Measurements from ENCODE around the gene EXO5.

EXO5 gene, protein sequence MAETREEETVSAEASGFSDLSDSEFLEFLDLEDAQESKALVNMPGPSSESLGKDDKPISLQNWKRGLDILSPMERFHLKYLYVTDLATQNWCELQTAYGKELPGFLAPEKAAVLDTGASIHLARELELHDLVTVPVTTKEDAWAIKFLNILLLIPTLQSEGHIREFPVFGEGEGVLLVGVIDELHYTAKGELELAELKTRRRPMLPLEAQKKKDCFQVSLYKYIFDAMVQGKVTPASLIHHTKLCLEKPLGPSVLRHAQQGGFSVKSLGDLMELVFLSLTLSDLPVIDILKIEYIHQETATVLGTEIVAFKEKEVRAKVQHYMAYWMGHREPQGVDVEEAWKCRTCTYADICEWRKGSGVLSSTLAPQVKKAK

DNA sequence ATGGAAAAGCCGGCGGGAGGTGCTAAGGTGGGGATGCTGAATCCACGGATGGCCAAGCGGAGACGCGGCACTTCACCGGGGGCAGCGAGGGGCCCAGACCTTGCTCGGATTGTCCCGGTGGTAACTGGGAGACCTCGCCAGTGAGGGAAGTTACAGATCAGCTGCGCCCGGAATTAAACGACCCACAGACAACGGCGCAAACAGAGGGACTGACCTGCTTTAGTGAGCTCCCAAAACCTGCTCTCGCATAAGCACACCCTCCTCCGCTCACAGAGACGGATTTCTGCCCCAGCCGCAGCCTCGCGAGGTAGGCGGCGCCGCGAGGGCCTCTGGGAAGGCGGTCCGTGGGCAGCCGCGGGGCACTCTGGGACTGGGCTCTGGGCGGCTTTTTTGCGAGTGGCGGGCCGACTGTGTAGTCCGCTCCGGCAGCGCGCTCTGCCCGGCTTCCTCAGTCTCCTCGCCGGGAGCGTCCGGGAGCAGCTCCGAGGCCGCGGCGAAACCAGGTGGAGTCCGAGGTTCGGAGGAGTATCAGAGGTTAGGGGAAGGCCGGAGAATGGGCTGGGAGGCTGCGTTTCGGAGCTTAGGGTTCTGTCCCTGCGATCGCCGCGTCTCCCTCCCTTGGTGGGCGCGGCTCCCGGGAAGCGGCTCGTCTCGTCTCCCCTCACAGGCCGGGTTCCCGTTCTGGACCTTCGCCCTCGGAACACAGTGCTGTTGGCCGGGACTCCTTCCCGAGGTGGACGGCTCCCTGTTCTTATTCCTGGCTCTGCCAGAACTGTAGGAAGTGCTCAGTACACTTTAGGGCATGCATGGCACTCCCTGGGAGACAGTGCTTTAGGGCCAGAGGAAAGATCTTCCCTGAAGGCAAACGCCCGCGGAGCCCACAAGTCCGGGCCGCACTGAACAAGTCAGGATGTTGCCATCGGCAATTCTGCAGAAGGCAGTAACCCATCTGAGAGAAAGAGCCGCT is at the start of gene EXO5:
EXO5 (plus strand) TSS at position 393 of the 967 bp plus-strand sequence. CDS start 5,778 bp downstream, outside the sequence.
- TF ChIP-seq, protein P1, sequence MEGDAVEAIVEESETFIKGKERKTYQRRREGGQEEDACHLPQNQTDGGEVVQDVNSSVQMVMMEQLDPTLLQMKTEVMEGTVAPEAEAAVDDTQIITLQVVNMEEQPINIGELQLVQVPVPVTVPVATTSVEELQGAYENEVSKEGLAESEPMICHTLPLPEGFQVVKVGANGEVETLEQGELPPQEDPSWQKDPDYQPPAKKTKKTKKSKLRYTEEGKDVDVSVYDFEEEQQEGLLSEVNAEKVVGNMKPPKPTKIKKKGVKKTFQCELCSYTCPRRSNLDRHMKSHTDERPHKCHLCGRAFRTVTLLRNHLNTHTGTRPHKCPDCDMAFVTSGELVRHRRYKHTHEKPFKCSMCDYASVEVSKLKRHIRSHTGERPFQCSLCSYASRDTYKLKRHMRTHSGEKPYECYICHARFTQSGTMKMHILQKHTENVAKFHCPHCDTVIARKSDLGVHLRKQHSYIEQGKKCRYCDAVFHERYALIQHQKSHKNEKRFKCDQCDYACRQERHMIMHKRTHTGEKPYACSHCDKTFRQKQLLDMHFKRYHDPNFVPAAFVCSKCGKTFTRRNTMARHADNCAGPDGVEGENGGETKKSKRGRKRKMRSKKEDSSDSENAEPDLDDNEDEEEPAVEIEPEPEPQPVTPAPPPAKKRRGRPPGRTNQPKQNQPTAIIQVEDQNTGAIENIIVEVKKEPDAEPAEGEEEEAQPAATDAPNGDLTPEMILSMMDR (conservative IDR thresholded peaks at IDR 0.05; ENCODE audit: low read depth, low read length): no peak
- H3K4me3 ChIP-seq (ENCODE audit: low read length): peak within 1 kb of the TSS; percentile 76
- no peak for DNase-seq (ENCODE audit: low read depth)

- no peak for DNase-seq (ENCODE audit: low read depth)
- TF ChIP-seq, protein P1 (conservative IDR thresholded peaks at IDR 0.05; ENCODE audit: low read depth, low read length): no peak
- no peak overlapping the region for H3K4me3 ChIP-seq (ENCODE audit: low read length)
Observed at GRCh38 chr1:40462956-40463590, 45.5 kb upstream of the EXO5 start.

DNA sequence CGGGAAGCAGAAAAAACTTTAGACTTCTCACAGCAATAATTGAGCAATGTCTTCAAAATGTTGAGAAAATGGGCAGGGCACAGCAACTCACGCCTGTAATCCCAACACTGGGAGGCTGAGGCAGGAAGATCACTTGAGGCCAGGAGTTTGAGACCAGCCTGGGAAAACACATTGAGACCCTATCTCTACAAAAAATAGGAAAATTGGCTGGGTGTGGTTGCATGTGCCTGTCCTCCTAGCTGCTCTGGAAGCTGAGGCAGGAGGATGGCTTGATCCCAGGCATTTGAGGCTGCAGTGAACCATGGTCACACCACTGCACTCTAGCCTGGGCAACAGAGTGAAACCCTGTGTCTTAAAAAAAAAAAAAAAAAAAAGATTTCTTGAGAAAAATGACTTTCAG is 39.2 kb upstream of the EXO5 start:
- TF ChIP-seq, protein P1 (conservative IDR thresholded peaks at IDR 0.05; ENCODE audit: low read depth, low read length): no peak
- no peak for DNase-seq (ENCODE audit: low read depth)
- H3K4me3 ChIP-seq (ENCODE audit: low read length): no peak overlapping the region

- no peak for DNase-seq (ENCODE audit: low read depth)
- no peak overlapping the region for H3K4me3 ChIP-seq (ENCODE audit: low read length)
- TF ChIP-seq, protein P1 (conservative IDR thresholded peaks at IDR 0.05; ENCODE audit: low read depth, low read length): no peak
Observed at GRCh38 chr1:40475268-40475667, 33.3 kb upstream of the EXO5 start.

- TF ChIP-seq, protein P1 (conservative IDR thresholded peaks at IDR 0.05; ENCODE audit: low read depth, low read length): no peak
- DNase-seq (ENCODE audit: low read depth): no peak
- peak within 1 kb of the TSS; percentile 74 for H3K4me3 ChIP-seq (ENCODE audit: low read length)
Observed at GRCh38 chr1:40476924-40477677, 31.5 kb upstream of the EXO5 start, which contains the start of gene ZFP69. ZFP69 (plus strand) TSS chr1:40477290; CDS start chr1:40479362, 2,072 bp downstream.

DNA sequence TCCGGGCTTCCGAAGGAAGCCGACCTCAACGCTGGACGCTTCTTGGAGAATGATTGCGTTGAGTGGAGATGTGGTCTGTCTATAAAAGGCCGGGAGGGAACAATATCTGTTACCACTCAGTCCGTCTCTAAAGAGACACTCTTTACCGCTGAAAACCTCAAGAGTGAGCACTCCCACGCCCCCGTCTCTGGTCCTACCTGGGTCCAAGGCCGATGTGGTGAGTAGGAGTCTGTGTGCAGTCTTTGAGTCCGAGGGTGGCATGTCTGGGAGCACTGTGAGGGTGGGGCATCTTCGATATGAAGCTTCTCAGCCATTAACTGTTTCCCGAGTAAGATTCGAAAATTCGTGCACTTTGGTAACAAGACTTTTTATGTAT is 30.9 kb upstream of the EXO5 start:
- peak overlapping the region; percentile 74 for H3K4me3 ChIP-seq (ENCODE audit: low read length)
- TF ChIP-seq, protein P1 (conservative IDR thresholded peaks at IDR 0.05; ENCODE audit: low read depth, low read length): no peak
- no peak for DNase-seq (ENCODE audit: low read depth)

All from retinal pigment epithelial cell (primary cell).